K562 (cell line): ENCODE results near the gene SORBS2. TPM values are rescaled to one million over a fixed set of nuclear protein-coding genes. Genes with fewer than 3 reads are reported as not detected.

Experiments used
- ATAC-seq: fragments of 200-7000 bp; cut with Tn5 transposase; 3 replicates; pipeline ENCODE4 v1.9.1; 2020; ENCODE audit warnings: moderate library complexity
- BruUV-seq: library from RNA; stranded (reverse); fragments of 400-500 nt; replicated peaks from 2 replicates; lab custom pipeline; 2021; lab: Mats Ljungman, UMichigan
- CTCF ChIA-PET: fragments of 300-600 bp; formaldehyde crosslinking; extraction: SDS; loops from one replicate; lab custom pipeline; 2021; ENCODE audit warnings: low intra/inter-chr PET ratio; lab: Yijun Ruan, JAX
- POLR2A ChIA-PET: fragments of 300-600, 350-650 bp; sonication (Branson Sonifier 250); formaldehyde crosslinking; extraction: SDS; loops from one replicate; lab custom pipeline; 2021; ENCODE audit warnings: antibody characterized with exemption, inconsistent platforms; lab: Yijun Ruan, JAX
- DNase-seq, 4 experiments: peaks; one replicate each; pipeline versions ENCODE4 v3.0.0 to v3.0.0-alpha.2; 2011 to 2018; ENCODE audit warnings: low spot score in 3 of 4, mixed read lengths in 3 of 4; ENCODE audit errors: extremely low read depth in 1 of 4
- FAIRE-seq: peaks from 2 replicates; lab custom pipeline; 2011; peaks lifted over from hg19 to GRCh38; lab: Jason Lieb, UNC
- H2AFZ ChIP-seq: 2 replicates; pipeline ENCODE4 v1.6.0; 2011; ENCODE audit warnings: low read depth, low read length, control low read depth, inconsistent platforms
- H3K27ac ChIP-seq: fragments of 200-600 bp; 3 replicates; pipeline ENCODE4 v1.8.0; 2011; ENCODE audit warnings: low read depth, mild to moderate bottlenecking, control low read depth, inconsistent platforms, low read length, moderate library complexity, mixed read lengths; ENCODE audit errors: extremely low read depth
- H3K27me3 ChIP-seq, 2 experiments: fragments of 300-600 bp in 1 of 2; 2 replicates in 1 of 2; 3 replicates in 1 of 2; pipeline versions ENCODE4 v1.6.0 to v1.8.0; 2011; ENCODE audit warnings: inconsistent platforms in 2 of 2, low read length in 2 of 2, mild to moderate bottlenecking in 1 of 2, mixed read lengths in 1 of 2, moderate library complexity in 1 of 2; ENCODE audit not compliant: control insufficient read depth in 2 of 2, insufficient read depth in 2 of 2
- H3K36me3 ChIP-seq: fragments of 300-600 bp; 3 replicates; pipeline ENCODE4 v1.8.0; 2011; ENCODE audit warnings: mild to moderate bottlenecking, low read length, inconsistent platforms; ENCODE audit not compliant: control insufficient read depth, insufficient read depth
- H3K4me1 ChIP-seq, 2 experiments: fragments of 200-600 bp in 1 of 2; replicated peaks in 1 of 2; 2 replicates in 1 of 2; 3 replicates in 1 of 2; pipeline versions ENCODE4 v1.5.1 to v1.8.0; 2011; ENCODE audit warnings: inconsistent platforms in 2 of 2, low read length in 2 of 2, mild to moderate bottlenecking in 1 of 2, mixed read lengths in 1 of 2, moderate library complexity in 1 of 2; ENCODE audit not compliant: control insufficient read depth in 2 of 2, insufficient read depth in 2 of 2
- H3K4me2 ChIP-seq: 2 replicates; pipeline ENCODE4 v1.6.1; 2011; ENCODE audit warnings: low read length, control low read depth, inconsistent platforms, mixed read lengths; ENCODE audit not compliant: insufficient read depth
- H3K4me3 ChIP-seq: fragments of 200-600 bp; sonication (generic), shearing (Covaris generic); 2 replicates; pipeline ENCODE4 v1.5.1; 2016; ENCODE audit warnings: control low read depth, inconsistent platforms
- H3K79me2 ChIP-seq: fragments of 200-600 bp; 3 replicates; pipeline ENCODE4 v1.8.0; 2011; ENCODE audit warnings: low read length, inconsistent platforms; ENCODE audit not compliant: control insufficient read depth, insufficient read depth
- H3K9ac ChIP-seq, 2 experiments: 2 replicates each; pipeline versions ENCODE4 v1.6.0 to v1.6.1; 2011; ENCODE audit warnings: low read depth in 2 of 2, low read length in 2 of 2, control low read depth in 1 of 2, inconsistent platforms in 1 of 2, mild to moderate bottlenecking in 1 of 2, mixed read lengths in 1 of 2; ENCODE audit not compliant: insufficient read depth in 1 of 2
- H3K9me1 ChIP-seq: one replicate; pipeline ENCODE4 v1.6.0; 2011; ENCODE audit warnings: inconsistent platforms, mild to moderate bottlenecking, low read length, moderate library complexity; ENCODE audit not compliant: control insufficient read depth, insufficient read depth
- H3K9me3 ChIP-seq: replicated peaks from 2 replicates; pipeline ENCODE4 v1.5.1; 2011; ENCODE audit warnings: low read depth, low read length, inconsistent platforms; ENCODE audit not compliant: control insufficient read depth, insufficient read depth
- H4K20me1 ChIP-seq: replicated peaks from 2 replicates; pipeline ENCODE4 v1.6.1; 2011; ENCODE audit warnings: low read length, inconsistent platforms, mixed read lengths; ENCODE audit not compliant: control insufficient read depth, insufficient read depth
- BCOR ChIP-seq: fragments of 450-650 bp; IDR thresholded peaks from 2 replicates; pipeline ENCODE4 v1.6.1; 2016
- ELF2 ChIP-seq: fragments of 250-450 bp; sonication (Bioruptor Pico); IDR thresholded peaks from 2 replicates; pipeline ENCODE4 v1.5.0; 2021; ENCODE audit warnings: mild to moderate bottlenecking
- ELK1 ChIP-seq: sonication (generic); formaldehyde crosslinking; IDR thresholded peaks from 2 replicates; pipeline ENCODE4 v1.8.1; 2022; ENCODE audit warnings: missing genetic modification reagents
- FOSL1 ChIP-seq: fragments of 200-800 bp; sonication (Bioruptor generic); conservative IDR thresholded peaks from 2 replicates; pipeline ENCODE4 v1.6.1; 2016; ENCODE audit warnings: missing genetic modification characterization, missing compliant biosample characterization
- HCFC1 ChIP-seq: IDR thresholded peaks from 2 replicates; pipeline ENCODE4 v1.6.1; 2012; ENCODE audit warnings: low read depth, low read length, improper control_type of control experiment
- RBM39 ChIP-seq: fragments of 200-400 bp; formaldehyde crosslinking; optimal IDR thresholded peaks from 2 replicates; pipeline ENCODE3; 2018; ENCODE audit warnings: low read depth, low read length
- RREB1 ChIP-seq: fragments of 250-450 bp; sonication (Bioruptor Pico); IDR thresholded peaks from 2 replicates; pipeline ENCODE4 v1.4.0; 2020
- SP1 ChIP-seq: sonication (generic); formaldehyde crosslinking; IDR thresholded peaks from 2 replicates; pipeline ENCODE4 v1.8.1; 2022; ENCODE audit warnings: mild to moderate bottlenecking, missing genetic modification reagents
- TOE1 ChIP-seq, 2 experiments: fragments of 450-650 bp in 1 of 2; sonication (generic) in 1 of 2; formaldehyde crosslinking in 1 of 2; IDR thresholded peaks; 2 replicates each; pipeline versions ENCODE4 v1.7.1 to v1.8.0; 2016 to 2022; ENCODE audit warnings: borderline replicate concordance in 2 of 2, mild to moderate bottlenecking in 2 of 2, antibody characterized with exemption in 1 of 2, inconsistent platforms in 1 of 2, low read depth in 1 of 2, missing genetic modification reagents in 1 of 2, moderate library complexity in 1 of 2
- ZBTB5 ChIP-seq: fragments of 450-650 bp; IDR thresholded peaks from 2 replicates; pipeline ENCODE4 v1.6.1; 2017; ENCODE audit warnings: antibody characterized with exemption
- ZFP36 ChIP-seq: fragments of 150-350 bp; IDR thresholded peaks from 2 replicates; pipeline ENCODE4 v1.6.1; 2018; ENCODE audit warnings: low read length, low read depth; ENCODE audit not compliant: partially characterized antibody
- ZNF143 ChIP-seq: sonication (generic); formaldehyde crosslinking; IDR thresholded peaks from 2 replicates; pipeline ENCODE4 v1.9.0; 2022; ENCODE audit warnings: mild to moderate bottlenecking, missing genetic modification reagents
- ZNF589 ChIP-seq: fragments of 200-800 bp; sonication (Bioruptor generic); IDR thresholded peaks from 2 replicates; pipeline ENCODE4 v1.6.1; 2016; ENCODE audit warnings: low read depth, missing genetic modification characterization, missing compliant biosample characterization
- WGBS: fragments of 100-300 bp; shearing (Covaris generic); methylation state at CpG from one replicate; pipeline ENCODE4 v1.1.6; 2016; ENCODE audit warnings: low coverage, mixed read lengths; ENCODE audit not compliant: insufficient coverage; ENCODE audit errors: missing lambda C conversion rate; 5-methylcytosine and 5-hydroxymethylcytosine counted together
- in situ Hi-C: fragments of 300-500 bp; cut with MboI; formaldehyde crosslinking; loops from 4 replicates; pipeline ENCODE4 v1.15.0; 2018; ENCODE audit warnings: inconsistent platforms, mixed read lengths
- intact Hi-C: fragments of 100-400 bp; cut with micrococcal nuclease; formaldehyde crosslinking; loops from 2 replicates; pipeline ENCODE4 v1.14.2; 2022
- polyA plus RNA-seq, 8 experiments: library from polyadenylated mRNA; depleted of rRNA in 4 of 8; stranded (reverse) in 5 of 8; unstranded in 3 of 8; fragments of >200 nt; fragmentation: Nextera tagmentation in 2 of 8; fragmentation: Illumina TruSeq in 1 of 8; extraction: Ambion mirVana in 2 of 8; extraction: Trizol in 1 of 8; gene quantifications; 2 replicates each; pipeline versions ENCODE4 v1.2.1 to v1.2.3, GENCODE V29; 2011 to 2014; ENCODE audit warnings: inconsistent platforms in 1 of 8, missing spikeins in 1 of 8
- total RNA-seq, 7 experiments: library from RNA; depleted of rRNA in 6 of 7; stranded (reverse); fragments of >200 nt in 6 of 7; fragmentation: Illumina TruSeq in 2 of 7; extraction: Trizol in 2 of 7; gene quantifications; 2 replicates each; pipeline versions ENCODE4 v1.2.1 to v1.2.3, GENCODE V29; 2011 to 2021; ENCODE audit warnings: low replicate concordance in 1 of 7

SORBS2 gene
- total and polyA plus RNA-seq, 9 of the 15 experiments (the other 6 are each of a cell fraction or from before 2014, with no cell fraction given), result 0.29 TPM; not detected in 8

- TF ChIP-seq RREB1 (CRISPR knock-in tag), result no peak
- TF ChIP-seq SP1 (CRISPR knock-in tag), result no peak
- no peak for TF ChIP-seq RBM39
These were observed 23.3 kb upstream of the SORBS2 start (continued) for GRCh38 chr4:185835336-185835735.

- Histone ChIP-seq H3K79me2 (no peaks in the 10 kb centered on the region), H3K27me3 (peaks cover 2 to 11% of the 10 kb centered on the region in 2 experiments; a peak in 2 of 5 replicates), H2AFZ (no peak overlapping the region), H3K27ac (no peak overlapping the region), H3K9me3 (no peaks in the 10 kb centered on the region), H3K9ac (no peak overlapping the region), H3K9me1 (no peaks in the 10 kb centered on the region), H3K36me3 (no peaks in the 10 kb centered on the region), H3K4me2 (no peak overlapping the region), H4K20me1 (no peaks in the 10 kb centered on the region), H3K4me1 (no peaks in the 10 kb centered on the region), H3K4me3 (no peak overlapping the region)
- BruUV-seq, result no TSS peak
- 14% methylated on average over 6 of the region's 6 CpGs for WGBS
- no peak for FAIRE-seq
- CTCF ChIA-PET, result no interaction called here
- intact Hi-C loops (no loop called here), in situ Hi-C loops (no loop called here)
- POLR2A ChIA-PET, result no interaction called here
- no peak for ATAC-seq
- no peak for DNase-seq
- TF ChIP-seq ELK1 (no peak), BCOR (no peak), ZNF143 (CRISPR knock-in tag) (no peak), ZFP36 (no peak), ZBTB5 (no peak), FOSL1 (tag) (no peak), ELF2 (CRISPR knock-in tag) (no peak), TOE1 (IDR thresholded peaks at IDR 0.05; ENCODE audit: borderline replicate concordance) (no peak), TOE1 (CRISPR knock-in tag; IDR thresholded peaks at IDR 0.05; ENCODE audit: borderline replicate concordance, low read depth) (no peak), ZNF589 (CRISPR knock-in tag) (no peak), HCFC1 (no peak), SP1 (CRISPR knock-in tag) (no peak)
These were observed 22.8 kb upstream of the SORBS2 start for GRCh38 chr4:185834778-185835177.
